Parathyroid adenoma (tissue), 2 donors: ENCODE results near the gene KLF2.

Experiments
- H2AFZ ChIP-seq: fragments of 300-600 bp; sonication (generic); one replicate; pipeline ENCODE4 v1.7.0; 2017; ENCODE audit warnings: antibody characterized with exemption, mild to moderate bottlenecking
- H3K27ac ChIP-seq: fragments of 300-600 bp; sonication (generic); one replicate; pipeline ENCODE4 v1.7.0; 2017
- H3K27me3 ChIP-seq: fragments of 300-600 bp; sonication (generic); one replicate; pipeline ENCODE4 v1.7.0; 2017; ENCODE audit warnings: low read length; ENCODE audit not compliant: control insufficient read depth, insufficient read depth
- H3K36me3 ChIP-seq: fragments of 300-600 bp; sonication (generic); one replicate; pipeline ENCODE4 v1.7.0; 2017; ENCODE audit warnings: low read length; ENCODE audit not compliant: control insufficient read depth, insufficient read depth
- H3K4me1 ChIP-seq: fragments of 300-600 bp; sonication (generic); one replicate; pipeline ENCODE4 v1.7.0; 2017; ENCODE audit warnings: control low read depth
- H3K4me2 ChIP-seq: fragments of 300-600 bp; sonication (generic); one replicate; pipeline ENCODE4 v1.7.0; 2017; ENCODE audit warnings: low read length
- H3K4me3 ChIP-seq: fragments of 300-600 bp; sonication (generic); one replicate; pipeline ENCODE4 v1.7.0; 2017; ENCODE audit warnings: low read depth, low read length
- H3K79me2 ChIP-seq: fragments of 300-600 bp; sonication (generic); one replicate; pipeline ENCODE4 v1.7.0; 2017; ENCODE audit warnings: control low read depth
- H3K9ac ChIP-seq: fragments of 300-600 bp; sonication (generic); one replicate; pipeline ENCODE4 v1.7.0; 2017; ENCODE audit warnings: mild to moderate bottlenecking
- H3K9me3 ChIP-seq: fragments of 300-600 bp; sonication (generic); one replicate; pipeline ENCODE4 v1.7.0; 2017; ENCODE audit warnings: low read length; ENCODE audit not compliant: control insufficient read depth
- TF ChIP-seq, protein P1 (sequence below): fragments of 300-600 bp; sonication (generic); IDR thresholded peaks from one replicate; pipeline ENCODE4 v1.7.0; 2017; ENCODE audit warnings: antibody characterized with exemption, mild to moderate bottlenecking
- donor health status: primary hyperparathyroidism.

Gene KLF2

DNA sequence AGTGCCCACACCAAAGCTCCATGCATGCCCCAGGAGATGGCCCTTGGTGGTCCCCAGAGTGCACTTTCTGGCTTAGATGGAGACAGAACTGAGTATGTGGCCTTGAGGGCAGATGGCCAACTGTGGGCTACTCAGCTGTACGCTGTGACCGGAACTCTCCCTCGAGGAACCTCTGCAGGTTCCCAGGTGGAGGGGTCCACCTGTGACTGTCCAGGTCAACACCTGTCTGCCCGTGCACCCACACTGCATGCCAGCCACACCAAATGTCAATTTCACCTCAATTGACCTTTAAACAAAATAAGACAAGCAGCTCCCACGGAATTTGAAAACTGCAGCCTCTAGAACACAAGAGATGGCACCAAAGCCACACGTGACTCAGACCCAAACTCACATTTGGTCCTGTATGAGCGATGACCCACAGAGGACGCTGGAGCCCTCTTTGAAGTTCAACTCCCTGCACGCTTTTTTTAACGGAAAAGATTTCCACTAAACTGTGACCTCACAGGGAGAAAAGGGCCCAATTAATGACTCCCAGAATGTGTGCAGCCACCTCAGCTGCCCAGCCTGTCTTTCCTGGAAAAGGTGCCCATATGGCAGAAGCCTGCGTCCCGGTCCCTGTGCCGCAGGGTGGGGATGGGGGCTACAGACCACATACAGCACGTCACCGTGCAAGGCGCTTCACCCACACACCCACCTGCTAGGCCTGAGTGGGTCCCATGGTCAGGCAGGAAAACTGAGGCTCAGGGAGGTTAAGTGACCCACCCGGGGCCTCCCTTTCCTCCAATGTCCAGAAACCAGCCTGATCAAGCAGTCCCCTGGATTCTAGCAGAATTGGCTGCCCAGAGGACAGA lies 47.7 kb downstream of the KLF2 start:
- Histone ChIP-seq H3K27ac (peak overlapping the region; percentile 40), H3K4me3 (no peak overlapping the region), H3K27me3 (no peaks in the 10 kb centered on the region), H3K9me3 (no peaks in the 10 kb centered on the region), H3K79me2 (peaks cover 2% of the 10 kb centered on the region), H3K36me3 (no peaks in the 10 kb centered on the region), H2AFZ (no peak overlapping the region), H3K4me1 (peaks cover 7% of the 10 kb centered on the region), H3K4me2 (peak overlapping the region; percentile 35), H3K9ac (no peak overlapping the region)
- TF ChIP-seq, protein P1, sequence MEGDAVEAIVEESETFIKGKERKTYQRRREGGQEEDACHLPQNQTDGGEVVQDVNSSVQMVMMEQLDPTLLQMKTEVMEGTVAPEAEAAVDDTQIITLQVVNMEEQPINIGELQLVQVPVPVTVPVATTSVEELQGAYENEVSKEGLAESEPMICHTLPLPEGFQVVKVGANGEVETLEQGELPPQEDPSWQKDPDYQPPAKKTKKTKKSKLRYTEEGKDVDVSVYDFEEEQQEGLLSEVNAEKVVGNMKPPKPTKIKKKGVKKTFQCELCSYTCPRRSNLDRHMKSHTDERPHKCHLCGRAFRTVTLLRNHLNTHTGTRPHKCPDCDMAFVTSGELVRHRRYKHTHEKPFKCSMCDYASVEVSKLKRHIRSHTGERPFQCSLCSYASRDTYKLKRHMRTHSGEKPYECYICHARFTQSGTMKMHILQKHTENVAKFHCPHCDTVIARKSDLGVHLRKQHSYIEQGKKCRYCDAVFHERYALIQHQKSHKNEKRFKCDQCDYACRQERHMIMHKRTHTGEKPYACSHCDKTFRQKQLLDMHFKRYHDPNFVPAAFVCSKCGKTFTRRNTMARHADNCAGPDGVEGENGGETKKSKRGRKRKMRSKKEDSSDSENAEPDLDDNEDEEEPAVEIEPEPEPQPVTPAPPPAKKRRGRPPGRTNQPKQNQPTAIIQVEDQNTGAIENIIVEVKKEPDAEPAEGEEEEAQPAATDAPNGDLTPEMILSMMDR = no peak

DNA sequence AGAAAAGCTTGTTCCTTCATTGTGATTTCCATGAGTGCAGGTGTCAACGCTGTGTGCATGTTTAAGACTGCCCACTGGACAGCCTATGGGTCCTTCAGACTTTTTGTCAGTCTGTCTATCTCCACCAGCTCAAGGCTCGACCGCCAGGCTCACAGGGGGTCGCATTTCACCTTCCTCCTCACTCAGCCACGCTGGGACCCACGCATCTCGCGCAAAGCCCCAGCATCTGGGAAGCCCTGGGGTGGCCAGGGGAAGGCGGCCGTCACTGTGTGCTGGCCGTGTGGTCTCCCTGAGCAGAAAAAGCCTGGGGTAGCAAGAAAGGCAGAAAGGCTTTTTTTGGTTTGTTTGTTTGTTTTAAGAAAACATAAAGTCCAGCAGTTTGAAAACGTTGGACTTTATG lies 48.5 kb downstream of the KLF2 start:
- Histone ChIP-seq H3K9me3 (no peaks in the 10 kb centered on the region), H2AFZ (no peak overlapping the region), H3K4me2 (no peak overlapping the region), H3K27ac (peak overlapping the region; percentile 40), H3K9ac (no peak overlapping the region), H3K79me2 (peaks cover 2% of the 10 kb centered on the region), H3K36me3 (no peaks in the 10 kb centered on the region), H3K27me3 (no peaks in the 10 kb centered on the region), H3K4me1 (peaks cover 7% of the 10 kb centered on the region), H3K4me3 (no peak overlapping the region)
- TF ChIP-seq, protein P1 = no peak

DNA sequence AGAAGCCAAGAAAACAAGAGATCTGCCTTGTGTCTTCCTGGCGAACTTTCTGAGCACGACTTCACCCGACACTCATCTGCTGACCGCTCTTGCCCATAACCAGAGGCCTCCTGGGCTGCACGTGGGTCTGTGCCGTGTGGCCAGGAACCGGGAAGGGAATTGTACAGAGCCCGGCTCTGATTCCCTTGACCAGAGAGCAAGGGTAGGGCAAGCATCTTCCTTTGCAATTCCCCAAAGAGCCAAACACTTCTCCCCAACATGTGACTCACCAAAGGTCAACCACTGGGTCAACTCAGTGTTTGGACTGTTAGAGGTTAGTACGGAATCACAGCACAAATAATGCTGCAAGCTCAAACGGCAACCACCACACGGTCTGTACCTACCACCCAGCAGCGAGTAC lies 48.9 kb downstream of the KLF2 start:
- TF ChIP-seq, protein P1 = no peak
- H3K9me3 ChIP-seq = no peaks in the 10 kb centered on the region
- peaks cover 4% of the 10 kb centered on the region for H3K79me2 ChIP-seq
- no peak overlapping the region for H3K4me3 ChIP-seq
- no peak overlapping the region for H3K27ac ChIP-seq
- peaks cover 7% of the 10 kb centered on the region for H3K4me1 ChIP-seq
- no peaks in the 10 kb centered on the region for H3K36me3 ChIP-seq
- H3K9ac ChIP-seq = no peak overlapping the region
- no peak overlapping the region for H2AFZ ChIP-seq
- no peak overlapping the region for H3K4me2 ChIP-seq
- H3K27me3 ChIP-seq = no peaks in the 10 kb centered on the region

DNA sequence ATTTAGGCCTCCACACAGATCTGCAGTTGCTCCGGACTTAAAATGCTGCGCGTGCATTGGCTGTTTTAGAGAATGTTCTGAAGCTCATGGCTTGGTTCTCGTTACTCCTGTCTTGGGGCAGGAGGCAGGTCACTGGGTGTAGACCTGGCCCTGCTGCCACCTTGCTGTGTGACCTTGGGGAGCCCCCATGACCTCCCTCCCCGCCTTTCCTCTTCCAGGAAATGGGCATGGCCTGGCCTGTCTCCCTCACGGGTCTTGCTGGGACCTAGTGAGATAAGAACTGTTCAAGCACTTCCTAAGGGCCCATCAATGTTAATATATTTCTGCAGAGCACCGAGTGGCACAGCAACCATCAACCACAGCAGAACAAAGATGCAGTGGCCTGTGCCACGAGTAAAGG lies 49.4 kb downstream of the KLF2 start:
- no peaks in the 10 kb centered on the region for H3K36me3 ChIP-seq
- no peak overlapping the region for H2AFZ ChIP-seq
- peaks cover 4% of the 10 kb centered on the region for H3K79me2 ChIP-seq
- no peaks in the 10 kb centered on the region for H3K27me3 ChIP-seq
- no peak overlapping the region for H3K27ac ChIP-seq
- H3K4me1 ChIP-seq = peaks cover 3% of the 10 kb centered on the region
- H3K4me2 ChIP-seq = no peak overlapping the region
- H3K9me3 ChIP-seq = no peaks in the 10 kb centered on the region
- H3K4me3 ChIP-seq = no peak overlapping the region
- TF ChIP-seq, protein P1 = no peak
- no peak overlapping the region for H3K9ac ChIP-seq

DNA sequence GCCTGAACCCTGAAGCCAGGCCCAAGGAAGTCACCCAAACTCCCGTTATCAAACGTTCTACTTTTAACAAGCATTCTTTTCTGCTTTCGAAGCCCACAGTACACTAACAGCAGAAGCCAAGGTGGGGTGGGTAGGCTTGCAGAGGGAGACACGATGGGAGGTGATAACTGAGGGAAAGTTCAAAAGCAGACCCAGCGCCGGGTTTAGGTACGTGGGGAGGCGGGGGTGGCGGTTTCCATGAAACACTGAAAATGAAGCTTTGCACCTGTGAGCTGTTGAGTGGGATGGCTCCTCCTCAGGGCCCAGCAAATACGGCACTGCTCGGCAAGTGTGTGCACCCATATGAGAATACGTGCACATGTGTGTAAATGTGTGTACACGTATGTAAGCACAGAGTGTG lies 49.8 kb downstream of the KLF2 start:
- no peaks in the 10 kb centered on the region for H3K27me3 ChIP-seq
- no peak overlapping the region for H3K27ac ChIP-seq
- H3K79me2 ChIP-seq = peaks cover 4% of the 10 kb centered on the region
- H2AFZ ChIP-seq = no peak overlapping the region
- peaks cover 3% of the 10 kb centered on the region for H3K4me1 ChIP-seq
- H3K36me3 ChIP-seq = no peaks in the 10 kb centered on the region
- H3K4me3 ChIP-seq = no peak overlapping the region
- no peak overlapping the region for H3K9ac ChIP-seq
- TF ChIP-seq, protein P1 = no peak
- no peak overlapping the region for H3K4me2 ChIP-seq
- H3K9me3 ChIP-seq = no peaks in the 10 kb centered on the region
